Duodenal mucosa (tissue), 2 donors: ENCODE data around the gene SYT7.

Source experiments
- H3K27ac ChIP-seq: one replicate; pipeline ENCODE4 v1.7.0; 2013; ENCODE audit warnings: low read depth, low read length
- H3K27me3 ChIP-seq, 2 donors: one replicate each; pipeline ENCODE4 v1.7.0; 2013; ENCODE audit warnings: low read length in 2 of 2, control low read depth in 1 of 2; ENCODE audit not compliant: insufficient read depth in 2 of 2, control insufficient read depth in 1 of 2
- H3K36me3 ChIP-seq, 2 donors: one replicate each; pipeline ENCODE4 v1.7.0; 2013; ENCODE audit warnings: low read length in 2 of 2, control low read depth in 1 of 2; ENCODE audit not compliant: insufficient read depth in 2 of 2, control insufficient read depth in 1 of 2
- H3K4me1 ChIP-seq, 2 donors: one replicate each; pipeline ENCODE4 v1.7.0; 2013; ENCODE audit warnings: low read length in 2 of 2, control low read depth in 1 of 2; ENCODE audit not compliant: insufficient read depth in 2 of 2, control insufficient read depth in 1 of 2
- H3K4me3 ChIP-seq, 2 donors: one replicate each; pipeline ENCODE4 v1.7.0; 2013; ENCODE audit warnings: low read length in 2 of 2, low read depth in 1 of 2
- H3K9ac ChIP-seq, 2 donors: one replicate each; pipeline ENCODE4 v1.7.0; 2013; ENCODE audit warnings: low read length in 2 of 2, low read depth in 1 of 2
- H3K9me3 ChIP-seq, 2 donors: one replicate each; pipeline ENCODE4 v1.7.0; 2013; ENCODE audit warnings: low read length in 2 of 2, control low read depth in 1 of 2; ENCODE audit not compliant: control insufficient read depth in 1 of 2

The SYT7 gene

DNA sequence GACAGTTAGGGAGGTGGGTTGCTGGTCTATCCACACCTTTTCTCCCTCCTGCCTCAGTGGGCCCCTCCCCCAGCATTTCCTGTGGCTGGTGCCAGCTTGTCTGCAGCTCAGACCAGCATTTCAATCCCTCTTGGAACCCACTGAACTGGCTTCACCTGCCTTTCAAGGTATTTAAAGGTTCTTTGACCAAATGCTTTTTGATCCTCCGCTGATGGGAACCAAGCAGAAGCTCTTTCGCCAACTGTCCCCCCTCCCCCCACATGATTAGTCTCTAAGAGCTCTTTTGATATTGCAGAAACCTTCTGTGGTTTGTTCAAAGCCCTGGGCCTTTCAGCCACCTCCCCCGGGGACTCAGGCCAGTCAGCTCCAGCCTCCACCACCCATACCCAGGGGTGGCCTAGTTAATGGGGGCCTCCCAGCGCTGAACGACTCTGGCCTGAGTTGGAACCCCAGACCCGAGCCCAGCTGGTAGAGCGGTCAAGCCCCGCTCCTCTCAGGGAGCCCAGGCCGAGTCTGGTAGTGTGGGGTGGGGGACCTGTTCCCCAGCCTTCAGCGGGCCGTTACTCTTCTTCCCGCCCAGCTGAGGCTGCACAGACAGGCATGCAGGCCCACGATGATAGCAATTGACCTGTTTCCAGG lies 6.0 kb upstream of the SYT7 start:
- Histone ChIP-seq H3K9ac (no peak overlapping the region), H3K9me3 (no peaks in the 10 kb centered on the region), H3K27me3 (peaks cover 36 to 37% of the 10 kb centered on the region in 2 donors), H3K4me3 (no peak overlapping the region), H3K4me1 (peaks cover 8 to 12% of the 10 kb centered on the region in 2 donors), H3K36me3 (no peaks in the 10 kb centered on the region), H3K27ac (no peak overlapping the region)

DNA sequence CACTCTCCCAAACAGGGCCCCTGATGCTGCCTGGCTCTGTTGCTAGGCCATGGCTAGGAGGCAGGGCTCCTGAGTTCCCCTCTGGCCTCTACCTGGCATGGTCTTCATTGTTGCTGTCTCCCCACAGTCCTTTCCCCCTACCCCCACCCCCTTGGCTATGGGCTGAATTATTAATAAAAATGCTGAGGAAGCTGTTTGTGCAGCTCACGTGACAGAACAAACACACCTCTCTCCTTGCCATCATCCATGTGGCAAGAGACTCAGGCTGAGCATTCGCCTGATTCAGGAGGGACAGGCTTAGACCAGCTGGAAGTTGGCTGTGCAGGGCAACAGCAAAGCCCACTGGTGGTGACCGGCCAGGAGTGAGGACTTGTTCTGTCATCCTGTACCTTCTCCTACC lies 4.2 kb upstream of the SYT7 start:
- Histone ChIP-seq H3K27me3 (peaks cover 35 to 43% of the 10 kb centered on the region in 2 donors), H3K9me3 (no peaks in the 10 kb centered on the region), H3K4me3 (no peak overlapping the region), H3K9ac (no peak overlapping the region), H3K36me3 (no peaks in the 10 kb centered on the region), H3K4me1 (peaks cover 12 to 18% of the 10 kb centered on the region in 2 donors), H3K27ac (no peak overlapping the region)

DNA sequence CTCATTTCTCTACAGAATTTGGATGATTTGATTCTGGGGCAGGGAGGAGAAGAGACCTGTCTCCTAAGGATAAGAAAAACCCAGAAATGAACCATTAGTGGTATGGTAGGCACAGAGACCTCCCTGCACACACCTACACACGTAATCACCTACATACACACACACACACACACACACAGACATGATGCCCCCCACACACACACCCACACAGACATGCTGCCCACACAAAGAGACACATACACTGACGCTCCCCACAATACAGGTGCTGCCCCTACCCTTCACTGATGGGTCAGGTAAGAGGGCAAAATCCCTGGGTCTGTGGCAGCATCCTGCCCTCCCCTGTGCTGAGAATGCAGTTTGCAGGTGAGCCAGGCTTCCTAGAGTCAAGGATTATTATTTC lies 1.1 kb upstream of the SYT7 start:
- Histone ChIP-seq H3K4me1 (peaks cover 4 to 7% of the 10 kb centered on the region in 2 donors), H3K36me3 (no peaks in the 10 kb centered on the region), H3K9ac (no peak overlapping the region), H3K4me3 (no peak overlapping the region), H3K9me3 (no peaks in the 10 kb centered on the region), H3K27ac (no peak overlapping the region), H3K27me3 (peaks cover 39 to 46% of the 10 kb centered on the region in 2 donors)

DNA sequence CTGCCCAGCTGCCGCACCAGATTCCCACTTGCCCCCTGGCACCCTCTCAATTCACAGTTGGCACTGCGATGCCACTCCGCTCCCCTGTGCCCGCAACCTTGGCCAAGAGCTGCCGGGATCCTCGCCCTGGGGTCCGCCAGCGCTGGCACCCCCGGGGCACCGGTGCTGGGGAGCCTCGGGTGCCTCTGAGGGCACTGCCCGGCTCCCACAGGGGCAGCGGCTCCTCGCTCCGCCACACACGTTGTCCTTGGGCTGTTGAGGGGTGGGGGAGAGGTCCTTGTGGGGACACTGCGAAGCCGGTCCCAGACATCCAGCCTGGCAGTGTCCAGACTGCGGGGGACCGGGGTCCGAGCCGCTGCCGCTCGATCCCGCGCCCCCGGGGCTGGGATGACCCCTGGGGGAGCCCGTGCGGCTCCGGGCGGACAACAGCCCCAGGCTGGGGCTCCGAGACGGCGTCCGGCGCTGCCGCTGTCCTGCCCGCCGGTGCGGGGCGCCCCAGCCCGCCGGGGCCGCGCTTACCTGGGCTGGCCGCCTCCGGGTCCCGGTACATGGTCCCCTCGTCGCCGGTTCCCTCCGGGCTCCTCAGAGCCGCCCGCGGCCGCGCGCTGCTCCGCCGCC lies 496 bp downstream of the SYT7 start:
- Histone ChIP-seq H3K4me3 (peak overlapping the region in 1 of 2 donors; percentile 16), H3K27me3 (peaks cover 39 to 46% of the 10 kb centered on the region in 2 donors), H3K9me3 (no peaks in the 10 kb centered on the region), H3K27ac (no peak overlapping the region), H3K4me1 (peaks cover 4 to 7% of the 10 kb centered on the region in 2 donors), H3K36me3 (no peaks in the 10 kb centered on the region), H3K9ac (no peak overlapping the region)

DNA sequence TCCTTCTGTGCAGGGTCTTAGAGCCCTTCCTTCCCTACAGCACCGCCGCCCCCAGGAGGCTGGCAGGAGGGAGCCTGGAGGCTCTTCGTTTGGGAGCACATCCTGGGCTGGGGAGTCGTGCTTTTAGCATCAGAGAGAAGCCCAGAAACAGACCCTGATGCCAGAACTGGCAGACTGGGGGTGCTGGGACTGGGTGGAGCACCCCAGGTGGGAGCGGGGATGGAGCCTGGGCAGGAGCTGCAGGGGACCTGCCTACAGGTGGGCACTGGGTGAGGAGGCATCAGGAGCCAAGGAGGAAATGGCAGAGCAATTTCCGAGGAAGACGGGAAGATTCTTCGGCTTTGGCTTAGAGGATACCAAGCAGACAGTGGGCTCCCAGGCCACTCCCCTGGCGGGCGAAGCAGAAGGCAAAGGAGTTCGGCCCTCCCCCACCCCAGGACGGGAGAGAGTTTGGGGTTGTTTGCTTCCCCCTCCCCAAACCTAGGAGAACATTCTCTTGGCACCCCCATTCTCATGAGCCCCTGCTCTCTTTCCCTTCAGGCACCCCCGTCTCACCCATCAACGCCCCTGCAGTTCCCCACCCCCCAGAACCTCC lies 1.1 kb downstream of the SYT7 start:
- Histone ChIP-seq H3K36me3 (no peaks in the 10 kb centered on the region), H3K9ac (no peak overlapping the region), H3K9me3 (no peaks in the 10 kb centered on the region), H3K27me3 (peaks cover 46% of the 10 kb centered on the region in 2 donors), H3K4me1 (peaks cover 4 to 7% of the 10 kb centered on the region in 2 donors), H3K4me3 (no peak overlapping the region), H3K27ac (no peak overlapping the region)

DNA sequence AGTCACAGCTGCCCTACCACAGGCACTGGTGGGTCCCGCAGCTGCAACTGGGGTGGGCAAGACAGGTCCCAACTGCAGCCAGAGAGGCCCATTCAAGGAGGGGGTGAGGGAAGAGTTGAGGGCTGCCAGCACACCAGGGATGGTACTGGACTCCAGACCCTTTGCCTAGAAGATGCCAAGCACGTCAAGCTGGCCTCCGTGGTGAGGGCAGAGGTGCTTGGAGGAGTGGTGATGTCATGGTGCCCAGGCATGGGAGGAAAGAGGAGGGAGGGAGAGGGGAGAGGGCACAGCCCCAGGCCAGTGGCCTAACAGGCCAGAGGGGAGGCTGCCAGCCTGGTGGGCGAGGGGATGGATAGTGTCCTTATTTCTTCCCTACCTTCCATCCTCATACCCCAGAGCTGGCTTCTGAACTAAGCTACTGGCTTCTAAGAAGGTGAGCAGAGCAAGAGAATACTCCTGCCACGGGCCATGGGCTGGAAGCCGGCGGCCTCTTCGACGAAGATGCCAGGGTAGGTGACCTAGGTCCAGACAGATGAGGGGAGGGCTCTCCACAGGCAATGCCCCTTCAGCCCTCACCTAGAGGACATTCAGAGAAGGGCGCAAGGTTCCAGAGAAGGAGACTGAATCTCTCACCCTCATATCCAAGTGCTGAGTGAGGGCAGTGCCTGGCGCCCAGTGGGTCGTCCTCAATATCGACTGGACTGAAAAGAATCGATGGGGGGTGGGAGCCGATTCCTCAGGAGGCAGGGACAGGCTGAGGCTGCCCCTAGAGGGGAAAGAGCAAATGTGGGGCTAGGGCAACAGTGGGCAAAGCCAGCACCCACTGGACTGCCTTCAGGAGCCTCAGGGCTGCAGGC lies 1.8 kb downstream of the SYT7 start:
- Histone ChIP-seq H3K4me1 (peaks cover 4 to 7% of the 10 kb centered on the region in 2 donors), H3K9ac (no peak overlapping the region), H3K4me3 (no peak overlapping the region), H3K27me3 (peaks cover 46% of the 10 kb centered on the region in 2 donors), H3K9me3 (no peaks in the 10 kb centered on the region), H3K27ac (no peak overlapping the region), H3K36me3 (no peaks in the 10 kb centered on the region)

DNA sequence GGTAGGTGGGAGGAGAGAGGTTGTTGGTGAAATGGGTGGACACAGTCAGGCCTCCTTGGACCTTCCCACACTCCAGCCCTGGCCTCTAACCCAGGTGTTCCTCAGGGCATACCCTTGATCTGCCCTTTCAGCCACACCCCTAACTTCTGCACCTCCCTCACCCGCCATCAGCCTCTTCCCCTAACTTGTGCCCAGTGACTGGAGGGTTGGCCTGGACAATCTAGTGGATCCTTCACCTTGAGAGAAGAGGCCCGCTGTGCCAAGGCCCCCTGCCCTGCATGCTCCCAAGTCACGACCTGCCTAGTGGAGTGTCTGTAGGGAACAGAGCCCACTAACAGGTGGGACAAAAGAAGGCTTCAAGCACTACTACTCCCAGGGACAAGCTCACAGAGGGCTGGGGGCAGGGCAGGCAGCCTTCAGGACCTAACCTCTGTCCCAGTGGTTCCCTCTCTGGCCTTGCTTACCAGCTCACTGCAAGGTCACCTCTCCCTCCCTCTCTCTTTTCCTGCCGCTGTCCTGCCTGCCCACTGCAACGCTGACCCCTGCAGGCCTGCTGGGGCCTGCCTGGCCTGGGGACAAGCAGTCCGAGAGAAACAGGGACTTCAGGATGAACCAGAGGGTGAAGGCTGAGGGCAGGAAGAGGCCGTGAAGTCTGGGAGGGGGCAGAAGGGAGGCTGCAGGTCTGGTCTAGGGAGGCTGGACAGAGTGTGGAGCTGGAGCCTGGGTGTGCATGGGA lies 3.3 kb downstream of the SYT7 start:
- Histone ChIP-seq H3K27me3 (peaks cover 36 to 49% of the 10 kb centered on the region in 2 donors), H3K36me3 (no peaks in the 10 kb centered on the region), H3K27ac (no peak overlapping the region), H3K9ac (no peak overlapping the region), H3K4me3 (no peak overlapping the region), H3K4me1 (peaks cover 4 to 7% of the 10 kb centered on the region in 2 donors), H3K9me3 (no peaks in the 10 kb centered on the region)

DNA sequence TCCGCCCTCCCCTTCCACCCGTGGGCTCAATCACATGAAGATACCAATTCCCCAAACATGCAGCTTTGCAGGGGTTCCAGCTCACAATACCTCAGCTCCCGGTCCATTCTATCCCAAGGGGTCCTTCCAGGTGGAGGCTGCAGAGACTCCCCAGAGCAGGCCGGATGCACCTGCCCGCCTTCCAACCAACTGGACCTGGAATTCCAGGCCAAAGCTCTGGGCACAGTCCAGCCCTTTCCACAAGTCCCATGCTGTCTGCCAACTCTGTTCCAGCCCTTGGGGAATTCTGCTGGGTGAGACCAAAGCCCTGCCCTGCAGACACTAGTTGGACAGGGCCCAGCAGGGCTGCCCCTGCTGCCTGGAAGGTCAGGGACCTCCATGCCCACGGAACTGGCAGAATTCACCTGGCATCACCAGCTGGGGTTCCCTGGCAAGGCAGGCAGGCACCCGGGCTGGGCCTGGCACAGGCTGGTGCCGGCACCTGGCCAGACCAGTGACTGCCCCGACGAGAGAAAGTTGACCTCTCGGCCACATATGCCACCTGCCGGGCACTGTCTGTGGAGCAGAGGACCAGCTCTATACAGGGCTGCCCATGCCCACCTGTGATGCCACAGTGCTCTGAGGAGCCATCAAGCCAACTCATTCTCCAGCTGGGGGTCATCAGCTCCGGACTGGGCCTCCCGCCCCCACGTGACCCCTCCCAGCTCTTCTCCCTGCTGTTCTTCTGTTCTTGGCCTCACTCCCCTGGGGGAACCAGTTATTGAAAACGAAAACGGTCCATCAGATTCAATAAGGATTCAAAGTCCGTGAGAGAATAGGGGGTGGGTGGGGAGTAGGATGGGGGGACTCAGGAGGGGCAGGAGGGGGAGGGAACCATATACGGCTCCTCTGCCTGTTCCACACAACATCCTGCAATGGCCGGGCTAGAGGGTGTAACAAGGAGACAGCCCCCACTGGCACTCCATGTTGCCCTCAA lies 4.7 kb downstream of the SYT7 start:
- Histone ChIP-seq H3K36me3 (no peaks in the 10 kb centered on the region), H3K9ac (no peak overlapping the region), H3K27me3 (peaks cover 26 to 45% of the 10 kb centered on the region in 2 donors), H3K9me3 (no peaks in the 10 kb centered on the region), H3K27ac (no peak overlapping the region), H3K4me3 (no peak overlapping the region), H3K4me1 (peaks cover 0 to 3% of the 10 kb centered on the region in 2 donors)

DNA sequence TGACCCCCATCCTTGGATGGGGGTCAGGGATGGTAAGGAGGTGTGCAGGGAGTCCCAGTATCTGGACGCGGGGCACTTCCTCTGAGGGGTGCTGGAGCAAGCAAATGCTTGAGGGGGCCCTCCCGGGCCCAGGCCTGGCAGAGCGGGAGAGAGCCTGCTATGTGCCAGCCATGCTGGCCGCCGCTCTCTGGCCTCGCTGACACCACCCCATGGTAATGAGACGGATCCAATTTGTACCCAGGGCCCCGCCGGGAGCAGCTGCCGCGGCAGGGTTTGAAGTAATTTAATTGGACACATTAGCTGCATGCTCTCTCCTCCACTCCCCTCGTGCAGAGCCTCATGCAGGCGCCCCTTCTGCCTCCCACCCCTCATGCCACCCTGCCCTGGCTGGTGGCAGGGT lies 6.3 kb downstream of the SYT7 start:
- peaks cover 23 to 40% of the 10 kb centered on the region in 2 donors for H3K27me3 ChIP-seq
- H3K9ac ChIP-seq = no peak overlapping the region
- H3K9me3 ChIP-seq = no peaks in the 10 kb centered on the region

More for the DNA sequence above, 6.3 kb downstream of the SYT7 start:
- Histone ChIP-seq H3K4me3 (no peak overlapping the region), H3K36me3 (no peaks in the 10 kb centered on the region), H3K4me1 (no peaks in the 10 kb centered on the region), H3K27ac (no peak overlapping the region)
